Measurements from ENCODE around the gene DST.
"Not testable (repeated sequence)": the region's sequence is repeated elsewhere in the genome, so short reads cannot be mapped to it uniquely, and the experiment has no call there.

The DST gene

GRCh38 chr6:56663344-56663743 lies 20.7 kb upstream of the DST start:
- no peak for DNase-seq (ENCODE audit: low spot score)

GRCh38 chr6:56661338-56661737 lies 18.6 kb upstream of the DST start:
- not testable (repeated sequence) for DNase-seq (ENCODE audit: low spot score)

- no peak for DNase-seq (ENCODE audit: low spot score)
Observed at GRCh38 chr6:56660381-56660730, 17.7 kb upstream of the DST start.

- peak; percentile 40 for DNase-seq (ENCODE audit: low spot score)
Observed at GRCh38 chr6:56659721-56660380, 17.2 kb upstream of the DST start.

- no peak for DNase-seq (ENCODE audit: low spot score)
Observed at GRCh38 chr6:56658326-56658725, 15.6 kb upstream of the DST start.

GRCh38 chr6:56657354-56657753 lies 14.7 kb upstream of the DST start:
- DNase-seq (ENCODE audit: low spot score) = no peak

GRCh38 chr6:56656466-56656865 lies 13.8 kb upstream of the DST start:
- DNase-seq (ENCODE audit: low spot score) = no peak

- DNase-seq (ENCODE audit: low spot score) = no peak
Observed at GRCh38 chr6:56655996-56656395, 13.3 kb upstream of the DST start.

GRCh38 chr6:56655249-56655648 lies 12.6 kb upstream of the DST start:
- DNase-seq (ENCODE audit: low spot score) = no peak

GRCh38 chr6:56652994-56653393 lies 10.3 kb upstream of the DST start:
- DNase-seq (ENCODE audit: low spot score) = no peak

GRCh38 chr6:56652231-56652630 lies 9.5 kb upstream of the DST start:
- DNase-seq (ENCODE audit: low spot score) = no peak

- no peak for DNase-seq (ENCODE audit: low spot score)
Observed at GRCh38 chr6:56650191-56650590, 7.5 kb upstream of the DST start.

GRCh38 chr6:56649782-56650181 lies 7.1 kb upstream of the DST start:
- no peak for DNase-seq (ENCODE audit: low spot score)

- no peak for DNase-seq (ENCODE audit: low spot score)
Observed at GRCh38 chr6:56649053-56649769, 6.5 kb upstream of the DST start.

GRCh38 chr6:56647172-56647762 lies 4.6 kb upstream of the DST start:
- DNase-seq (ENCODE audit: low spot score) = no peak

- DNase-seq (ENCODE audit: low spot score) = no peak
Observed at GRCh38 chr6:56644366-56644765, 1.7 kb upstream of the DST start.

- DNase-seq (ENCODE audit: low spot score) = no peak
Observed at GRCh38 chr6:56643379-56644089, 845 bp upstream of the DST start.

- DNase-seq (ENCODE audit: low spot score) = no peak
Observed at GRCh38 chr6:56640374-56640773, 2.3 kb downstream of the DST start.

- no peak for DNase-seq (ENCODE audit: low spot score)
Observed at GRCh38 chr6:56638760-56639159, 3.9 kb downstream of the DST start.

GRCh38 chr6:56637640-56638039 lies 5.0 kb downstream of the DST start:
- peak; percentile 65 for DNase-seq (ENCODE audit: low spot score)

GRCh38 chr6:56628105-56628504 lies 14.6 kb downstream of the DST start:
- no peak for DNase-seq (ENCODE audit: low spot score)

- no peak for DNase-seq (ENCODE audit: low spot score)
Observed at GRCh38 chr6:56625356-56625755, 17.3 kb downstream of the DST start.

- no peak for DNase-seq (ENCODE audit: low spot score)
Observed at GRCh38 chr6:56624728-56625069, 18.0 kb downstream of the DST start.
